ENCODE measurements around the gene DLG5.

The DLG5 gene

GRCh38 chr10:77867124-77867719, 59.3 kb downstream of the DLG5 start:
- no peak for DNase-seq (ENCODE audit: low spot score)

- no peak for DNase-seq (ENCODE audit: low spot score)
These were observed 60.0 kb downstream of the DLG5 start for GRCh38 chr10:77866598-77866997.

GRCh38 chr10:77865580-77866324, 60.8 kb downstream of the DLG5 start:
- DNase-seq (ENCODE audit: low spot score): no peak

GRCh38 chr10:77864151-77864851, 62.3 kb downstream of the DLG5 start:
- DNase-seq (ENCODE audit: low spot score): no peak

- no peak for DNase-seq (ENCODE audit: low spot score)
These were observed 63.1 kb downstream of the DLG5 start for GRCh38 chr10:77863446-77863845.

GRCh38 chr10:77862595-77862994, 64.0 kb downstream of the DLG5 start:
- DNase-seq (ENCODE audit: low spot score): peak; percentile 8

- DNase-seq (ENCODE audit: low spot score): no peak
These were observed 65.2 kb downstream of the DLG5 start for GRCh38 chr10:77861366-77861765.

- no peak for DNase-seq (ENCODE audit: low spot score)
These were observed 66.7 kb downstream of the DLG5 start for GRCh38 chr10:77859865-77860282.

GRCh38 chr10:77859200-77859864, 67.2 kb downstream of the DLG5 start:
- no peak for DNase-seq (ENCODE audit: low spot score)

- DNase-seq (ENCODE audit: low spot score): no peak
These were observed 69.3 kb downstream of the DLG5 start for GRCh38 chr10:77857272-77857671.

GRCh38 chr10:77856566-77856965, 70.0 kb downstream of the DLG5 start:
- no peak for DNase-seq (ENCODE audit: low spot score)

- DNase-seq (ENCODE audit: low spot score): no peak
These were observed 71.0 kb downstream of the DLG5 start for GRCh38 chr10:77855404-77856155.

GRCh38 chr10:77854115-77854514, 72.4 kb downstream of the DLG5 start:
- no peak for DNase-seq (ENCODE audit: low spot score)

- no peak for DNase-seq (ENCODE audit: low spot score)
These were observed 73.3 kb downstream of the DLG5 start for GRCh38 chr10:77853256-77853655.

- DNase-seq (ENCODE audit: low spot score): no peak
These were observed 75.8 kb downstream of the DLG5 start for GRCh38 chr10:77850620-77851231.

- DNase-seq (ENCODE audit: low spot score): no peak
These were observed 77.4 kb downstream of the DLG5 start for GRCh38 chr10:77849039-77849664.

- peak; percentile 70 for DNase-seq (ENCODE audit: low spot score)
These were observed 79.7 kb downstream of the DLG5 start for GRCh38 chr10:77846718-77847311.

GRCh38 chr10:77845451-77845850, 81.1 kb downstream of the DLG5 start:
- DNase-seq (ENCODE audit: low spot score): no peak

GRCh38 chr10:77844713-77845445, 81.7 kb downstream of the DLG5 start:
- no peak for DNase-seq (ENCODE audit: low spot score)

GRCh38 chr10:77844177-77844576, 82.4 kb downstream of the DLG5 start:
- DNase-seq (ENCODE audit: low spot score): no peak
